ENCODE data around the gene NR2C2AP. TPM values are rescaled to one million over a fixed set of nuclear protein-coding genes. Genes with fewer than 3 reads are reported as not detected.
A peak's percentile ranks its signal among the peaks of the same experiment; 100 is the strongest.
"Not testable (repeated sequence)": the region's sequence is repeated elsewhere in the genome, so short reads cannot be mapped to it uniquely, and the experiment has no call there.

The NR2C2AP gene
- total RNA-seq, 1 donor from 2014 or later = 37.1 TPM

DNA sequence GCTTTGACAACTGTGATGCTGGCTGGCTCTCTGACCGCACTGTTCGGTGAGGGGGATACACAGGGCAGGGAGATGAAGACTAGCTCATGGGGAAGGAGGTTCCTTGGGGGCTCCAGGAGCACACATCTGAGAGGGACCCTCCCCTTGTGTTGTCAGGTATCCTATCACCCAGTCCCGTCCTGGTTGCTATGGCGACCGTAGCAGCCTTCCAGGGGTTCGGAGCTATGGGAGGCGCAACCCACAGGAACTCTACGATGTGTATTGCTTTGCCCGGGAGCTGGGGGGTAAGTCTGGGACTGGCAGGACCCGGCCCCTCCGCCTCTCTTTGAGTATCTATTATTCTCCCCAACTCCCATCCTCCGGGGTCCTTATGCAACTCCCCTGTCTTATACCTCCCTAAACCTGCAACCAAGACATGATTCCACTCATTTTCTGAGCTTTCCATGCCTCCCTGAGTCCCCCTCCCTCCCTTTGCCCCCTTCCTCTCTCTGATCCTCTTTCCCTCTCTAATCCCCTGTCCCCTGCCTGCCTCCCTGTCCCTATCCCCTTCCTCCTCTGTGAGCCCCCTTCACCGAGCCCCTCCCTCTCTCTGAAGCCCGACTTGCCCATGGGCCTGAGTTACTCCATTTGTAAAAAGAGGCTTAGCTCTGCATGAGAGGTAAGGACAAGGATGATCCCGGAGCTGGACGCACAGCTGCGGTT, 21.1 kb upstream of the NR2C2AP start:
- ATAC-seq (ENCODE audit: low read depth) (no peak), DNase-seq (no peak)
- Mint-ChIP-seq H3K9me3 (no peaks in the 10 kb centered on the region), H3K27me3 (peaks cover 19% of the 10 kb centered on the region), H3K36me3 (ENCODE audit: low read depth) (no peaks in the 10 kb centered on the region), H3K27ac (no peak overlapping the region), H3K4me3 (peak overlapping the region; percentile 24), H3K4me1 (peaks cover 4% of the 10 kb centered on the region)
- TF ChIP-seq, protein P1, sequence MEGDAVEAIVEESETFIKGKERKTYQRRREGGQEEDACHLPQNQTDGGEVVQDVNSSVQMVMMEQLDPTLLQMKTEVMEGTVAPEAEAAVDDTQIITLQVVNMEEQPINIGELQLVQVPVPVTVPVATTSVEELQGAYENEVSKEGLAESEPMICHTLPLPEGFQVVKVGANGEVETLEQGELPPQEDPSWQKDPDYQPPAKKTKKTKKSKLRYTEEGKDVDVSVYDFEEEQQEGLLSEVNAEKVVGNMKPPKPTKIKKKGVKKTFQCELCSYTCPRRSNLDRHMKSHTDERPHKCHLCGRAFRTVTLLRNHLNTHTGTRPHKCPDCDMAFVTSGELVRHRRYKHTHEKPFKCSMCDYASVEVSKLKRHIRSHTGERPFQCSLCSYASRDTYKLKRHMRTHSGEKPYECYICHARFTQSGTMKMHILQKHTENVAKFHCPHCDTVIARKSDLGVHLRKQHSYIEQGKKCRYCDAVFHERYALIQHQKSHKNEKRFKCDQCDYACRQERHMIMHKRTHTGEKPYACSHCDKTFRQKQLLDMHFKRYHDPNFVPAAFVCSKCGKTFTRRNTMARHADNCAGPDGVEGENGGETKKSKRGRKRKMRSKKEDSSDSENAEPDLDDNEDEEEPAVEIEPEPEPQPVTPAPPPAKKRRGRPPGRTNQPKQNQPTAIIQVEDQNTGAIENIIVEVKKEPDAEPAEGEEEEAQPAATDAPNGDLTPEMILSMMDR (IDR thresholded peaks at IDR 0.05) = no peak
- POLR2A ChIA-PET = interaction anchor here (0.5 to 1.1 kb wide), 2 partner anchors 31 to 32 kb away, joined by 5 to 7 read pairs; partner anchors contain the start of genes BORCS8 and RFXANK
- CTCF ChIA-PET = interaction anchor here (0.8 to 2.1 kb wide), 2 partner anchors 76 to 78 kb away, joined by 3 to 9 read pairs; no protein-coding TSS in a partner anchor
- intact Hi-C loops (cut with micrococcal nuclease) = no loop called here

DNA sequence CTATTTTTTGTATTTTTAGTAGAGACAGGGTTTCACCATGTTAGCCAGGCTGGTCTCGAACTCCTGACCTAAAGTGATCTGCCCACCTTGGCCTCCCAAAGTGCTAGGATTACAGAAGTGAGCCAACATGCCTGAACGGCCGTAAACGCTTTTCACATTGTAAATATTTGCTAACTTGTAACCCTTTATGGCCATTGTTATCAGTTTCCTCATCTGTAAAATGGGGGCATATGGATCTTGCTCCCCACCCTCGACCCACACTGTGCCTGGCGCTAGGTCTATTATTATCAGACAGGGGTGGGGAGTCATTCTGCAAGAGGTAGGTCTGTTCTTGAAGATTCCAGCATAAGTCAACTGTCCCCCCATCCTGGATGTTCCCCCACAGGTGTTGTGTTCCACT, 20.4 kb upstream of the NR2C2AP start:
- intact Hi-C loops (cut with micrococcal nuclease) = no loop called here
- Mint-ChIP-seq H3K36me3 (ENCODE audit: low read depth) (no peaks in the 10 kb centered on the region), H3K27ac (no peak overlapping the region), H3K4me3 (no peak overlapping the region), H3K9me3 (no peaks in the 10 kb centered on the region), H3K27me3 (peaks cover 16% of the 10 kb centered on the region), H3K4me1 (peaks cover 4% of the 10 kb centered on the region)
- ChIA-PET POLR2A (interaction anchor here (1.1 kb wide), 1 partner anchor 32 kb away, joined by 5 read pairs; the partner anchor contains the start of genes BORCS8 and RFXANK), CTCF (no interaction called here)
- TF ChIP-seq, protein P1 (IDR thresholded peaks at IDR 0.05) = no peak
- DNase-seq (no peak), ATAC-seq (ENCODE audit: low read depth) (no peak)

- no peaks in the 10 kb centered on the region for H3K36me3 Mint-ChIP-seq (ENCODE audit: low read depth)
- H3K27me3 Mint-ChIP-seq = peaks cover 12% of the 10 kb centered on the region
- intact Hi-C loops (cut with micrococcal nuclease) = no loop called here
- no peaks in the 10 kb centered on the region for H3K9me3 Mint-ChIP-seq
- no peak for ATAC-seq (ENCODE audit: low read depth)
- TF ChIP-seq, protein P1 (IDR thresholded peaks at IDR 0.05) = no peak
- H3K4me3 Mint-ChIP-seq = no peak overlapping the region
- ChIA-PET POLR2A (no interaction called here), CTCF (no interaction called here)
- peaks cover 4% of the 10 kb centered on the region for H3K4me1 Mint-ChIP-seq
- no peak for DNase-seq
- H3K27ac Mint-ChIP-seq = no peak overlapping the region
Measured at GRCh38 chr19:19223060-19223459, 19.8 kb upstream of the NR2C2AP start.

DNA sequence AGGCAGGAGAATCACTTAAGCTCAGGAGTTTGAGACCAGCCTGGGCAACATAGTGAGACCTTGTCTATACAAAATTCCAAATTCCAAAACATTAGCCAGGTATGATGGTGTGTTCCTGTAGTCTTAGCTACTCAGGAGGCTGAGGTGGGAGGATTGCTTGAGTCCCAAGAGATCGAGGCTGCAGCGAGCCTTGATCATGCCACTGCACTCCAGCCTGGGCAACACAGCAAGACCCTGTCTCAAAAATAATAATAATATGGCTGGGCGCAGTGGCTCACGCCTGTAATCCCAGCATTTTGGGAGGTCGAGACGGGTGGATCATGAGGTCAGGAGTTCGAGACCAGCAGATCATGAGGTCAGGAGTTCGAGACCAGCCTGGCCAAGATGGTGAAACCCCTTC, 17.8 kb upstream of the NR2C2AP start:
- intact Hi-C loops (cut with micrococcal nuclease); DNase-seq; H3K4me3 Mint-ChIP-seq; H3K4me1 Mint-ChIP-seq; H3K27ac Mint-ChIP-seq; H3K36me3 Mint-ChIP-seq (ENCODE audit: low read depth); H3K9me3 Mint-ChIP-seq; ATAC-seq (ENCODE audit: low read depth): not testable (repeated sequence)
- ChIA-PET CTCF (interaction anchor here (0.7 kb wide), 1 partner anchor 46 kb away, joined by 3 read pairs; no protein-coding TSS in a partner anchor), POLR2A (interaction anchor here (0.6 kb wide), 1 partner anchor 154 kb away, joined by 4 read pairs; no protein-coding TSS in a partner anchor)
- H3K27me3 Mint-ChIP-seq = peaks cover 22% of the 10 kb centered on the region

DNA sequence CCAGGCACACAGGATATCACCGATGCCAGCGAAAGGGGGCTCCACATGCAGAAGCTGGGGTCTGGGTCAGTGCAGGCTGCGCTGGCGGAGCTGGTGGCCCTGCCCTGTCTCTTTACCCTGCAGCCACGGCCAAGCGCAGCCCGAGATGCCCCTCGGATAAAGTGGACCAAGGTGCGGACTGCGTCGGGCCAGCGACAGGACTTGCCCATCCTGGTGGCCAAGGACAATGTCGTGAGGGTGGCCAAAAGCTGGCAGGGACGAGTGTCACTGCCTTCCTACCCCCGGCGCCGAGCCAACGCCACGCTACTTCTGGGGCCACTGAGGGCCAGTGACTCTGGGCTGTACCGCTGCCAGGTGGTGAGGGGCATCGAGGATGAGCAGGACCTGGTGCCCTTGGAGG, 15.7 kb upstream of the NR2C2AP start:
- intact Hi-C loops (cut with micrococcal nuclease) = no loop called here
- H3K4me3 Mint-ChIP-seq = no peak overlapping the region
- TF ChIP-seq, protein P1 (IDR thresholded peaks at IDR 0.05) = no peak
- peaks cover 36% of the 10 kb centered on the region for H3K27me3 Mint-ChIP-seq
- H3K36me3 Mint-ChIP-seq (ENCODE audit: low read depth) = no peaks in the 10 kb centered on the region
- DNase-seq (no peak), ATAC-seq (ENCODE audit: low read depth) (no peak)
- H3K27ac Mint-ChIP-seq = no peak overlapping the region
- peaks cover 5% of the 10 kb centered on the region for H3K9me3 Mint-ChIP-seq
- H3K4me1 Mint-ChIP-seq = no peaks in the 10 kb centered on the region
- ChIA-PET CTCF (no interaction called here), POLR2A (no interaction called here)
